CD14-positive monocyte (primary cell): ENCODE data around the gene MGAT5B. TPM values are rescaled to one million over a fixed set of nuclear protein-coding genes. Genes with fewer than 3 reads are reported as not detected.

Source experiments
- DNase-seq, 3 donors: peaks; one replicate each; pipeline ENCODE4 v3.0.0-alpha.2; 2011 to 2022
- H2AFZ ChIP-seq: 2 replicates; pipeline ENCODE4 v1.6.0; 2012; ENCODE audit warnings: mild to moderate bottlenecking, low read depth, low read length, inconsistent platforms; ENCODE audit not compliant: insufficient read depth, poor library complexity, severe bottlenecking
- H3K27ac ChIP-seq, 2 donors: 1 replicate in 1 of 2; 2 replicates in 1 of 2; pipeline ENCODE4 v1.5.1; 2012 to 2013; ENCODE audit warnings: low read length in 2 of 2, control low read depth in 1 of 2, inconsistent platforms in 1 of 2, low read depth in 1 of 2, mild to moderate bottlenecking in 1 of 2
- H3K27me3 ChIP-seq, 2 donors: one replicate each; pipeline versions ENCODE4 v1.6.0 to v1.6.1; 2011 to 2013; ENCODE audit warnings: low read length in 2 of 2; ENCODE audit not compliant: control insufficient read depth in 2 of 2, insufficient read depth in 2 of 2
- H3K36me3 ChIP-seq, 2 donors: replicated peaks in 1 of 2; 1 replicate in 1 of 2; 2 replicates in 1 of 2; pipeline versions ENCODE4 v1.5.1 to v1.6.1; 2012 to 2013; ENCODE audit warnings: low read length in 2 of 2, control low read depth in 1 of 2, inconsistent platforms in 1 of 2, mild to moderate bottlenecking in 1 of 2; ENCODE audit not compliant: insufficient read depth in 2 of 2, control insufficient read depth in 1 of 2
- H3K4me1 ChIP-seq, 2 donors: 1 replicate in 1 of 2; 2 replicates in 1 of 2; pipeline versions ENCODE4 v1.5.1 to v1.6.1; 2012 to 2013; ENCODE audit warnings: low read length in 2 of 2, control low read depth in 1 of 2, inconsistent platforms in 1 of 2, mild to moderate bottlenecking in 1 of 2, moderate library complexity in 1 of 2; ENCODE audit not compliant: insufficient read depth in 2 of 2, control insufficient read depth in 1 of 2
- H3K4me2 ChIP-seq: replicated peaks from 2 replicates; pipeline ENCODE3; 2012; ENCODE audit warnings: low read length, moderate library complexity, mild to moderate bottlenecking; ENCODE audit not compliant: poor library complexity, severe bottlenecking; ENCODE audit errors: extremely low read depth
- H3K4me3 ChIP-seq, 3 experiments: fragments of 200-600 bp in 1 of 3; sonication (generic) in 1 of 3; replicated peaks in 1 of 3; 1 replicate in 2 of 3; 2 replicates in 1 of 3; pipeline ENCODE4 v1.5.1; 2011 to 2013; ENCODE audit warnings: low read length in 3 of 3, mild to moderate bottlenecking in 3 of 3, control low read depth in 2 of 3, low read depth in 2 of 3, inconsistent platforms in 1 of 3, moderate library complexity in 1 of 3
- H3K79me2 ChIP-seq: 2 replicates; pipeline ENCODE4 v1.6.0; 2012; ENCODE audit warnings: mild to moderate bottlenecking, control low read depth, inconsistent platforms, low read length, moderate library complexity; ENCODE audit not compliant: insufficient read depth
- H3K9ac ChIP-seq: 2 replicates; pipeline ENCODE4 v1.6.0; 2017; ENCODE audit warnings: low read length, mild to moderate bottlenecking; ENCODE audit not compliant: insufficient read depth, poor library complexity, severe bottlenecking
- H3K9me3 ChIP-seq, 2 donors: replicated peaks in 1 of 2; 1 replicate in 1 of 2; 2 replicates in 1 of 2; pipeline versions ENCODE4 v1.5.1 to v1.6.1; 2012 to 2013; ENCODE audit warnings: low read length in 2 of 2, control low read depth in 1 of 2; ENCODE audit not compliant: control insufficient read depth in 1 of 2, insufficient read depth in 1 of 2
- H4K20me1 ChIP-seq: 2 replicates; pipeline ENCODE4 v1.6.0; 2012; ENCODE audit warnings: mild to moderate bottlenecking, low read length, control low read depth, moderate library complexity; ENCODE audit not compliant: insufficient read depth
- H3K27ac Mint-ChIP-seq, 7 donors: one replicate each; pipeline ENCODE4 v1.8.0; 2020; ENCODE audit warnings: mild to moderate bottlenecking in 7 of 7, mixed read lengths in 7 of 7, moderate library complexity in 6 of 7, inconsistent platforms in 2 of 7
- H3K27me3 Mint-ChIP-seq, 3 donors: one replicate each; pipeline ENCODE4 v1.8.0; 2021 to 2022; ENCODE audit warnings: low read depth in 3 of 3, mild to moderate bottlenecking in 3 of 3, mixed read lengths in 3 of 3, moderate library complexity in 3 of 3, inconsistent platforms in 1 of 3
- H3K36me3 Mint-ChIP-seq, 2 donors: one replicate each; pipeline ENCODE4 v1.8.0; 2020; ENCODE audit warnings: mixed read lengths in 2 of 2, inconsistent platforms in 1 of 2, mild to moderate bottlenecking in 1 of 2
- H3K4me1 Mint-ChIP-seq: one replicate; pipeline ENCODE4 v1.8.0; 2020; ENCODE audit warnings: mild to moderate bottlenecking, mixed read lengths
- H3K4me3 Mint-ChIP-seq, 2 donors: one replicate each; pipeline ENCODE4 v1.8.0; 2020; ENCODE audit warnings: mild to moderate bottlenecking in 2 of 2, mixed read lengths in 2 of 2, moderate library complexity in 1 of 2
- H3K9me3 Mint-ChIP-seq, 7 donors: one replicate each; pipeline ENCODE4 v1.8.0; 2020 to 2022; ENCODE audit warnings: mixed read lengths in 7 of 7, mild to moderate bottlenecking in 6 of 7, moderate library complexity in 6 of 7, inconsistent platforms in 2 of 7
- CTCF ChIP-seq: fragments of 200-600 bp; IDR thresholded peaks from one replicate; pipeline ENCODE4 v1.8.0; 2022; ENCODE audit warnings: antibody characterized with exemption, mild to moderate bottlenecking
- WGBS: methylation state at CpG from one replicate; pipeline ENCODE4 v1.1.5; 2013; ENCODE audit warnings: missing lambda C conversion rate; ENCODE audit not compliant: insufficient coverage; 5-methylcytosine and 5-hydroxymethylcytosine counted together
- intact Hi-C, 2 donors: fragments of 100-400 bp; cut with micrococcal nuclease; formaldehyde crosslinking; loops; one replicate each; pipeline versions ENCODE4 v1.15.0 to v1.15.1; 2023
- polyA plus RNA-seq, 3 donors: library from polyadenylated mRNA; depleted of rRNA in 1 of 3; unstranded in 2 of 3; stranded (reverse) in 1 of 3; fragments of 300-500 nt in 2 of 3; fragments of >200 nt in 1 of 3; fragmentation: Illumina TruSeq in 2 of 3; gene quantifications; 1 replicate in 2 of 3; 2 replicates in 1 of 3; pipeline ENCODE4 v1.2.3, GENCODE V29; 2012 to 2021

MGAT5B gene
- polyA plus RNA-seq, 3 donors = not detected

GRCh38 chr17:76827736-76828135 lies 40.5 kb upstream of the MGAT5B start:
- H3K9me3 ChIP-seq = no peaks in the 10 kb centered on the region
- H4K20me1 ChIP-seq = no peaks in the 10 kb centered on the region
- no peak for DNase-seq
- Mint-ChIP-seq H3K27me3 (peaks cover 0 to 11% (median 8%) of the 10 kb centered on the region in 3 donors), H3K9me3 (no peaks in the 10 kb centered on the region), H3K27ac (no peak overlapping the region), H3K36me3 (no peaks in the 10 kb centered on the region), H3K4me1 (peaks cover 9% of the 10 kb centered on the region), H3K4me3 (no peak overlapping the region)
- intact Hi-C loops = no loop called here
- no peak overlapping the region for H3K9ac ChIP-seq
- TF ChIP-seq CTCF = no peak
- no peaks in the 10 kb centered on the region for H3K36me3 ChIP-seq
- H3K27me3 ChIP-seq = no peaks in the 10 kb centered on the region
- no peaks in the 10 kb centered on the region for H3K79me2 ChIP-seq
- H3K4me2 ChIP-seq = no peak overlapping the region
- no peak overlapping the region for H2AFZ ChIP-seq
- 92% methylated on average over 10 of the region's 14 CpGs for WGBS
- peaks cover 0 to 9% of the 10 kb centered on the region in 2 donors for H3K4me1 ChIP-seq
- H3K27ac ChIP-seq = no peak overlapping the region
- no peak overlapping the region for H3K4me3 ChIP-seq

- intact Hi-C loops = no loop called here
- H3K27ac Mint-ChIP-seq = no peak overlapping the region
- WGBS = 93% methylated on average over 7 of the region's 10 CpGs
Observed at GRCh38 chr17:76830987-76831715, 37.1 kb upstream of the MGAT5B start.

More at GRCh38 chr17:76830987-76831715, 37.1 kb upstream of the MGAT5B start:
- Histone ChIP-seq H3K36me3 (no peaks in the 10 kb centered on the region), H3K27ac (no peak overlapping the region), H3K4me3 (no peak overlapping the region), H4K20me1 (no peaks in the 10 kb centered on the region), H3K9ac (no peak overlapping the region), H3K4me1 (peaks cover 0 to 9% of the 10 kb centered on the region in 2 donors), H3K9me3 (no peaks in the 10 kb centered on the region), H3K79me2 (no peaks in the 10 kb centered on the region), H2AFZ (no peak overlapping the region), H3K4me2 (no peak overlapping the region), H3K27me3 (no peaks in the 10 kb centered on the region)
- TF ChIP-seq CTCF = no peak
- DNase-seq = no peak
- no peak overlapping the region for H3K4me3 Mint-ChIP-seq
- peaks cover 2 to 11% (median 11%) of the 10 kb centered on the region in 3 donors for H3K27me3 Mint-ChIP-seq
- no peaks in the 10 kb centered on the region for H3K36me3 Mint-ChIP-seq
- H3K9me3 Mint-ChIP-seq = no peaks in the 10 kb centered on the region
- H3K4me1 Mint-ChIP-seq = peaks cover 8% of the 10 kb centered on the region
